Stomach (tissue), 19 donors: ENCODE measurements around the gene PIMREG. TPM values are rescaled to one million over a fixed set of nuclear protein-coding genes. Genes with fewer than 3 reads are reported as not detected.
A peak's percentile ranks its signal among the peaks of the same experiment; 100 is the strongest.

Experiments
- DNase-seq, 2 donors: peaks; one replicate each; pipeline versions ENCODE4 v3.0.0 to v3.0.0-alpha.2; 2013 to 2019
- H3K27ac ChIP-seq, 5 donors: fragments of 200-600 bp in 4 of 5; sonication (generic) in 4 of 5; one replicate each; pipeline ENCODE4 v1.5.1; 2013 to 2019; ENCODE audit warnings: mild to moderate bottlenecking in 1 of 5, moderate library complexity in 1 of 5
- H3K27me3 ChIP-seq, 3 donors: fragments of 200-600 bp; sonication (generic); one replicate each; pipeline ENCODE4 v1.5.1; 2017 to 2019; ENCODE audit warnings: mixed run types in 1 of 3
- H3K36me3 ChIP-seq, 4 donors: fragments of 200-600 bp; sonication (generic); 1 replicate in 3 of 4; 2 replicates in 1 of 4; pipeline ENCODE4 v1.5.1; 2016 to 2019
- H3K4me1 ChIP-seq, 4 donors: fragments of 200-600 bp; sonication (generic); one replicate each; pipeline ENCODE4 v1.5.1; 2016 to 2019
- H3K4me3 ChIP-seq, 4 donors: fragments of 200-600 bp; sonication (generic) in 3 of 4; one replicate each; pipeline ENCODE4 v1.5.1; 2016 to 2019; ENCODE audit warnings: mild to moderate bottlenecking in 1 of 4
- H3K9me3 ChIP-seq, 4 donors: fragments of 200-600 bp; sonication (generic); one replicate each; pipeline ENCODE4 v1.5.1; 2016 to 2019
- EP300 ChIP-seq: sonication (generic); formaldehyde crosslinking; IDR thresholded peaks from one replicate; pipeline ENCODE4 v1.6.1; 2017; ENCODE audit warnings: antibody characterized with exemption
- POLR2A ChIP-seq, 4 donors: fragments of 450-650 bp; IDR thresholded peaks; one replicate each; pipeline ENCODE4 v1.6.1; 2016; ENCODE audit warnings: antibody characterized with exemption in 4 of 4, control low read depth in 2 of 4, mild to moderate bottlenecking in 1 of 4, moderate library complexity in 1 of 4
- POLR2AphosphoS5 ChIP-seq, 3 donors: sonication (generic); formaldehyde crosslinking; IDR thresholded peaks; one replicate each; pipeline ENCODE4 v1.6.1; 2016; ENCODE audit warnings: antibody characterized with exemption in 3 of 3
- WGBS, 5 donors: extraction: QIAGEN DNeasy Blood & Tissue Kit in 3 of 5; methylation state at CpG; one replicate each; pipeline versions ENCODE4 v1.1.5 to v1.1.7; 2013 to 2018; 5-methylcytosine and 5-hydroxymethylcytosine counted together
- intact Hi-C: fragments of 100-400 bp; cut with DNase I; formaldehyde crosslinking; loops from one replicate; pipeline ENCODE4 v1.15.1; 2023; ENCODE audit warnings: low total_unique reads
- long read RNA-seq, 10 donors: transcript quantifications; one replicate each; lab custom pipeline, GENCODE V29; 2026
- polyA plus RNA-seq, 3 donors: library from polyadenylated mRNA; stranded (reverse); fragments of 200-250 nt; gene quantifications; one replicate each; pipeline ENCODE4 v1.2.3, GENCODE V29; 2013
- total RNA-seq, 5 donors: library from RNA; depleted of rRNA; stranded (reverse); fragments of >200 nt; gene quantifications; one replicate each; pipeline versions ENCODE4 v1.1.0 to v1.2.3, GENCODE V29; 2014 to 2016
- TF ChIP-seq, protein P1 (sequence below), 7 experiments: fragments of 450-650 bp in 4 of 7; fragments of 200-600 bp in 3 of 7; sonication (generic) in 3 of 7; IDR thresholded peaks; one replicate each; pipeline ENCODE4 v1.5.1; 2016 to 2019; ENCODE audit warnings: antibody characterized with exemption in 7 of 7, control low read depth in 2 of 7, mild to moderate bottlenecking in 1 of 7
- donor health status: healthy with polysubstance abuse.
- donor health status: Bipolar disorder and iron deficiency.
- donor health status: healthy.

PIMREG gene, protein sequence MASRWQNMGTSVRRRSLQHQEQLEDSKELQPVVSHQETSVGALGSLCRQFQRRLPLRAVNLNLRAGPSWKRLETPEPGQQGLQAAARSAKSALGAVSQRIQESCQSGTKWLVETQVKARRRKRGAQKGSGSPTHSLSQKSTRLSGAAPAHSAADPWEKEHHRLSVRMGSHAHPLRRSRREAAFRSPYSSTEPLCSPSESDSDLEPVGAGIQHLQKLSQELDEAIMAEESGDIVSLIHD
- total RNA-seq (1 to 10 TPM in 3 of 5 donors, under 1 TPM in 2; 0.87 to 8.5 (median 1.8) TPM), polyA plus RNA-seq (1 to 10 TPM in 2 of 3 donors, under 1 TPM in 1; 0.76 to 3.1 (median 2.1) TPM)
- long read RNA-seq, donor 1, partial matches to known transcripts, result 0 of 1 reads
- long read RNA-seq, donor 1, other reads (novel, unspliced or antisense), result 0 of 1 reads
- long read RNA-seq, donor 2, partial matches to known transcripts, result 0 of 4 reads
- long read RNA-seq, donor 2, other reads (novel, unspliced or antisense), result 0 of 4 reads
- long read RNA-seq, donor 3, partial matches to known transcripts, result 0 of 2 reads
- long read RNA-seq, donor 3, other reads (novel, unspliced or antisense), result 0 of 2 reads
- long read RNA-seq, donor 4, result 0 reads
- long read RNA-seq, donor 5, partial matches to known transcripts, result 0 of 3 reads
- long read RNA-seq, donor 5, other reads (novel, unspliced or antisense), result 0 of 3 reads
- long read RNA-seq, donor 6, partial matches to known transcripts, result 0 of 2 reads
- long read RNA-seq, donor 6, other reads (novel, unspliced or antisense), result 0 of 2 reads
- long read RNA-seq, donor 7, partial matches to known transcripts, result 0 of 3 reads
- long read RNA-seq, donor 7, other reads (novel, unspliced or antisense), result 0 of 3 reads
- long read RNA-seq, donor 8, partial matches to known transcripts, result 0 of 3 reads
- long read RNA-seq, donor 8, other reads (novel, unspliced or antisense), result 0 of 3 reads
- long read RNA-seq, donor 9, partial matches to known transcripts, result 0 of 1 reads
- long read RNA-seq, donor 9, other reads (novel, unspliced or antisense), result 0 of 1 reads
- long read RNA-seq, donor 10, partial matches to known transcripts, result 0 of 2 reads
- long read RNA-seq, donor 10, other reads (novel, unspliced or antisense), result 0 of 2 reads

DNA sequence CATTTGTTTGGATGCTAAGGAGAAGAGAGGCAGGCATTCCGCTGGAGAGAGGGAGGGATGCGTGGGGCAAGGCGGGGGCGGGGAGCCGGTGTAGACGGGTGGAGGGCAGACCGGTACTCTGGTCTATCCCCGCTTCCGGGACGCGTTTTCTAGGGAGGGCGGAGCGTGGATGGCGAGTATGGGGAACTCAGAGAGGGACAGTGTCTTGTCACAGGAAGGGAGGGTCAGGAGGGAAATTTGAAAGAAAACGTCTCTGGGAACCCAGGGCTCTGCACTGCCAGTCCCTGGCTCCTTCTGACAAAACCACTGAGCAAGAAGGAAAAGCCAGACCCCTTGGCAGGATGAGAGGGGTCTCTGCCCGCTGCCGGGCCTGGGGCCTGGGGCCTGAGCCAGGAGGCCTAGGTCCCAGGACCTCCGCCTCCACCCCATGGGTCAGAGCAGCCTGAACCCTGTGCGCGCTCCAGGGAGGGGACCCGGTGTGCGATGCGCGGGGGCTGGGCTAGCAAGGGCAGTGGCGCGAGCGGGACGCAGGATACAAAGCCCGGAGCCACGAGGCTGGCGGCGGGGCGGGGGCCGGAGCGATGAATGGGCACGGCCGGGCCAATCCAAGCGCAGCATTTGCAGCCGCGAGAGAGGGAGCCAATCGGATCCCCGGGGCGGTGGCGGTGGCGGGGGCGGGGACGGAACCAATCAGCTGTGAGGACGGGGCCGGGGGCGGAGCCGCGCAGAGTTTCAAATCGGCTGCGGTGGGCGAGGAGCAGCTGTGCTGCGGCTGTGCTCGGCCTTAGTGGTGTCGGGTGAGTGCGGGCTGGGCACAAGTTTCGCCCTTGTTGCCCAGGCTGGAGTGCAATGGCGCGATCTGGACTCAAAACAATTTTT, at the start of gene PIMREG:
PIMREG (plus strand) TSS at position 764 of the 879 bp plus-strand sequence. CDS start 656 bp downstream, outside the sequence.
- no peaks in the 10 kb centered on the region for H3K36me3 ChIP-seq
- H3K4me3 ChIP-seq, result peak within 1 kb of the TSS; percentile 52 to 67 (median 58)
- H3K4me1 ChIP-seq, result peaks cover 7 to 20% (median 18%) of the 10 kb centered on the region in 4 donors
- peak within 1 kb of the TSS in 4 of 5 donors; percentile 23 to 75 (median 66) for H3K27ac ChIP-seq
- H3K9me3 ChIP-seq, result no peaks in the 10 kb centered on the region
- intact Hi-C loops, result no loop called here
- peaks cover 0 to 20% (median 0%) of the 10 kb centered on the region in 3 donors for H3K27me3 ChIP-seq
- peak; percentile 94 to 98 for DNase-seq
- TF ChIP-seq POLR2A (IDR thresholded peaks at IDR 0.05) (no peak), POLR2AphosphoS5 (IDR thresholded peaks at IDR 0.05) (peak in 1 of 3 donors; percentile 21)
- 0 to 1% (median 1%) methylated on average over 43 to 62 of the region's 62 CpGs for WGBS, 5 donors

DNA sequence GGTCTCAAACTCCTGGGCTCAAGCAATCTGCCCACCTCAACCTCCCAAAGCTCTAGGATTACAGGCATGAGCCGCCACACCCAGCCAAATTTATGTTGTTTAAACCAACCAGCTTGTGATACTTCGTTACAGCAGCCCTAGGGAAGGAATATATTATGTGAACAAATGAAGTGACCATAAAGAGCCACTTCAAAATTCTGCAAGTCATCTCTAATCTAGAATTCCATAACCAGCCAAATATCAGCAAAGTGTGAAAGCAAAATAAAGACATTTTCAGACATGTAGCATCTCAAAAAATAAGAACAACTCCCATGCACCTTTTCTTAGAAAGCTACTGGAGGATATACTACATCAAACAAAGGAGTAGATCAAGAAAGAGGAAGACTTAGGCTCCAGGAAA, 45.3 kb upstream of the PIMREG start:
- TF ChIP-seq POLR2A (IDR thresholded peaks at IDR 0.05), result no peak
- no peak overlapping the region for H3K27ac ChIP-seq
- H3K27me3 ChIP-seq, result peaks cover 0 to 30% (median 12%) of the 10 kb centered on the region in 3 donors
- 20 to 83% (median 73%) methylated on average over 2 of the region's 2 CpGs for WGBS, 5 donors
- H3K4me3 ChIP-seq, result no peak overlapping the region
- intact Hi-C loops, result no loop called here
- H3K4me1 ChIP-seq, result no peaks in the 10 kb centered on the region
- peaks cover 0 to 15% (median 6%) of the 10 kb centered on the region in 4 donors for H3K9me3 ChIP-seq
- DNase-seq, result no peak
- no peaks in the 10 kb centered on the region for H3K36me3 ChIP-seq

DNA sequence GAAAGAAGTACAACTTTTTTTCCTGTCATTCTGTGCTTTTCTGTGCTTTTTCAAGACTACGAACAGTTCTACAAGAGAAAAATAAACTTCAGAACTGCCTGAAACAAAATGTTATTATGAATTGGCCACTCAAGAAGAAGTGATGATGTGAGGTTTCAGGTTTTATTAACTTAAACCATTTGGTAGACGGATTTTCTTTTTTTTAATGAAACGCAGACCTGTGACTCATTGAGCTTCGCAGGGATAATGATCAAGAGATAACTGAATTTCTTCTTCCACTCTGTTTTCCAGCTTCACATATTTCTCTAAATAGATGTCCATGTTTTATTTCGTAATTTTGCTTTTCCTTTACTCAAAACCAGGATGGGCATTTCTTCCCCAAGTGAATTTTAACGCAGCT, 42.0 kb upstream of the PIMREG start:
- Histone ChIP-seq H3K27me3 (peaks cover 0 to 33% (median 0%) of the 10 kb centered on the region in 3 donors), H3K4me3 (no peak overlapping the region), H3K27ac (no peak overlapping the region), H3K4me1 (no peaks in the 10 kb centered on the region), H3K36me3 (no peaks in the 10 kb centered on the region), H3K9me3 (peaks cover 0 to 15% (median 6%) of the 10 kb centered on the region in 4 donors)
- TF ChIP-seq POLR2A (IDR thresholded peaks at IDR 0.05) (no peak), POLR2AphosphoS5 (IDR thresholded peaks at IDR 0.05) (no peak), EP300 (no peak)
- TF ChIP-seq, protein P1, sequence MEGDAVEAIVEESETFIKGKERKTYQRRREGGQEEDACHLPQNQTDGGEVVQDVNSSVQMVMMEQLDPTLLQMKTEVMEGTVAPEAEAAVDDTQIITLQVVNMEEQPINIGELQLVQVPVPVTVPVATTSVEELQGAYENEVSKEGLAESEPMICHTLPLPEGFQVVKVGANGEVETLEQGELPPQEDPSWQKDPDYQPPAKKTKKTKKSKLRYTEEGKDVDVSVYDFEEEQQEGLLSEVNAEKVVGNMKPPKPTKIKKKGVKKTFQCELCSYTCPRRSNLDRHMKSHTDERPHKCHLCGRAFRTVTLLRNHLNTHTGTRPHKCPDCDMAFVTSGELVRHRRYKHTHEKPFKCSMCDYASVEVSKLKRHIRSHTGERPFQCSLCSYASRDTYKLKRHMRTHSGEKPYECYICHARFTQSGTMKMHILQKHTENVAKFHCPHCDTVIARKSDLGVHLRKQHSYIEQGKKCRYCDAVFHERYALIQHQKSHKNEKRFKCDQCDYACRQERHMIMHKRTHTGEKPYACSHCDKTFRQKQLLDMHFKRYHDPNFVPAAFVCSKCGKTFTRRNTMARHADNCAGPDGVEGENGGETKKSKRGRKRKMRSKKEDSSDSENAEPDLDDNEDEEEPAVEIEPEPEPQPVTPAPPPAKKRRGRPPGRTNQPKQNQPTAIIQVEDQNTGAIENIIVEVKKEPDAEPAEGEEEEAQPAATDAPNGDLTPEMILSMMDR (IDR thresholded peaks at IDR 0.05), result no peak
- WGBS, 5 donors, result 75 to 85% (median 82%) methylated on average over 6 of the region's 6 CpGs
- intact Hi-C loops, result no loop called here
- no peak for DNase-seq

DNA sequence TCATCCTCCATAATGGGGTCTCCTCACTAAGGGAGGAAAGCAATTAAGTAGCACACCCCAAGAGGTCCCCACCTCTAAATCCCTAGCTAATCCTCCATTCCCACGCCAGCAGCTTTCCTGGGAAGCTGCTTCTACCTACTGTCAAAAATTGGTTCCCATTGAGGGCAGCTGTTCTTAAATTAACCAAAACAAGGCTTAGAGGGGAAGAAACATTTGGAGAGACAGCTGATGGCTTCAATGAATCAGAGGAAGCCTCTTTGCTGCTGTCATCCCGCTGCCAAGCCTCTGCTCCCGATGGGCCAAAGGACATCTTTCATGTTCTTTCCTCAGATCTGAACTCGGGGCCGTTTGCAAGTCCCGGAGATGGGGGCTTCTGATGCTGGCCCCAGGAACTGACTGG, 36.0 kb upstream of the PIMREG start:
- H3K27me3 ChIP-seq, result peaks cover 0 to 69% (median 7%) of the 10 kb centered on the region in 3 donors
- TF ChIP-seq POLR2A (IDR thresholded peaks at IDR 0.05), result no peak
- no peak for TF ChIP-seq EP300
- no peak for TF ChIP-seq POLR2AphosphoS5 (IDR thresholded peaks at IDR 0.05)
- TF ChIP-seq, protein P1 (IDR thresholded peaks at IDR 0.05), result no peak
- no peaks in the 10 kb centered on the region for H3K9me3 ChIP-seq
- intact Hi-C loops, result no loop called here
- H3K36me3 ChIP-seq, result no peaks in the 10 kb centered on the region
- DNase-seq, result no peak
- no peak overlapping the region for H3K4me3 ChIP-seq
- no peaks in the 10 kb centered on the region for H3K4me1 ChIP-seq
- H3K27ac ChIP-seq, result no peak overlapping the region
- 43 to 73% (median 61%) methylated on average over 6 of the region's 6 CpGs for WGBS, 5 donors
